ENCODE measurements around the gene NCEH1. TPM values are rescaled to one million over a fixed set of nuclear protein-coding genes. Genes with fewer than 3 reads are reported as not detected.
A peak's percentile ranks its signal among the peaks of the same experiment; 100 is the strongest.
"Not testable (repeated sequence)": the region's sequence is repeated elsewhere in the genome, so short reads cannot be mapped to it uniquely, and the experiment has no call there.

Gene NCEH1
- total RNA-seq, 1 donor from 2014 or later = 7.7 TPM

- H3K9me3 Mint-ChIP-seq; H3K4me1 Mint-ChIP-seq; DNase-seq; H3K27ac Mint-ChIP-seq; H3K4me3 Mint-ChIP-seq; intact Hi-C loops (cut with micrococcal nuclease); H3K36me3 Mint-ChIP-seq (ENCODE audit: low read depth): not testable (repeated sequence)
- peaks cover 21% of the 10 kb centered on the region for H3K27me3 Mint-ChIP-seq
These were observed 11.7 kb upstream of the NCEH1 start for GRCh38 chr3:172722536-172723040.

- intact Hi-C loops (cut with micrococcal nuclease) = no loop called here
- no peaks in the 10 kb centered on the region for H3K36me3 Mint-ChIP-seq (ENCODE audit: low read depth)
- no peak for DNase-seq
- H3K4me3 Mint-ChIP-seq = no peak overlapping the region
- H3K9me3 Mint-ChIP-seq = no peaks in the 10 kb centered on the region
- H3K27me3 Mint-ChIP-seq = peaks cover 20% of the 10 kb centered on the region
- no peak overlapping the region for H3K27ac Mint-ChIP-seq
- no peaks in the 10 kb centered on the region for H3K4me1 Mint-ChIP-seq
These were observed 6.7 kb upstream of the NCEH1 start for GRCh38 chr3:172717493-172718088.

GRCh38 chr3:172716476-172716875, 5.6 kb upstream of the NCEH1 start:
- peaks cover 19% of the 10 kb centered on the region for H3K27me3 Mint-ChIP-seq
- no peaks in the 10 kb centered on the region for H3K9me3 Mint-ChIP-seq
- DNase-seq = no peak
- intact Hi-C loops (cut with micrococcal nuclease) = no loop called here
- no peaks in the 10 kb centered on the region for H3K36me3 Mint-ChIP-seq (ENCODE audit: low read depth)
- H3K4me1 Mint-ChIP-seq = no peaks in the 10 kb centered on the region
- no peak overlapping the region for H3K27ac Mint-ChIP-seq
- H3K4me3 Mint-ChIP-seq = no peak overlapping the region

GRCh38 chr3:172713316-172713715, 2.4 kb upstream of the NCEH1 start:
- no peaks in the 10 kb centered on the region for H3K36me3 Mint-ChIP-seq (ENCODE audit: low read depth)
- intact Hi-C loops (cut with micrococcal nuclease) = no loop called here
- no peak for DNase-seq
- H3K4me3 Mint-ChIP-seq = no peak overlapping the region
- peaks cover 14% of the 10 kb centered on the region for H3K27me3 Mint-ChIP-seq
- H3K27ac Mint-ChIP-seq = no peak overlapping the region
- peaks cover 19% of the 10 kb centered on the region for H3K4me1 Mint-ChIP-seq
- no peaks in the 10 kb centered on the region for H3K9me3 Mint-ChIP-seq

GRCh38 chr3:172711454-172711795, 558 bp upstream of the NCEH1 start:
- Mint-ChIP-seq H3K4me3 (peak overlapping the region; percentile 94), H3K9me3 (no peaks in the 10 kb centered on the region)
- intact Hi-C loops (cut with micrococcal nuclease) = loop anchor here (1.0 kb wide), 2 partner anchors 38 to 39 kb away; partner anchors contain the start of gene ECT2

GRCh38 chr3:172709774-172710663, 848 bp downstream of the NCEH1 start:
- peak; percentile 68 for DNase-seq
- Mint-ChIP-seq H3K9me3 (no peaks in the 10 kb centered on the region), H3K4me3 (peak overlapping the region; percentile 94), H3K4me1 (peaks cover 19% of the 10 kb centered on the region), H3K27me3 (peaks cover 14% of the 10 kb centered on the region), H3K27ac (peak overlapping the region; percentile 61), H3K36me3 (ENCODE audit: low read depth) (no peaks in the 10 kb centered on the region)
- intact Hi-C loops (cut with micrococcal nuclease) = no loop called here

More at GRCh38 chr3:172711454-172711795, 558 bp upstream of the NCEH1 start:
- Mint-ChIP-seq H3K36me3 (ENCODE audit: low read depth) (no peaks in the 10 kb centered on the region), H3K27me3 (peaks cover 14% of the 10 kb centered on the region), H3K27ac (no peak overlapping the region), H3K4me1 (peaks cover 19% of the 10 kb centered on the region)
- no peak for DNase-seq

- H3K4me3 Mint-ChIP-seq = peak overlapping the region; percentile 94
- intact Hi-C loops (cut with micrococcal nuclease) = no loop called here
- H3K27ac Mint-ChIP-seq = no peak overlapping the region
- DNase-seq = no peak
- no peaks in the 10 kb centered on the region for H3K36me3 Mint-ChIP-seq (ENCODE audit: low read depth)
- peaks cover 19% of the 10 kb centered on the region for H3K4me1 Mint-ChIP-seq
- peaks cover 14% of the 10 kb centered on the region for H3K27me3 Mint-ChIP-seq
- no peaks in the 10 kb centered on the region for H3K9me3 Mint-ChIP-seq
These were observed 1.7 kb downstream of the NCEH1 start for GRCh38 chr3:172708921-172709773.

GRCh38 chr3:172707967-172708366, 2.9 kb downstream of the NCEH1 start:
- H3K4me3 Mint-ChIP-seq = no peak overlapping the region
- H3K9me3 Mint-ChIP-seq = no peaks in the 10 kb centered on the region
- no peak overlapping the region for H3K27ac Mint-ChIP-seq
- DNase-seq = no peak
- peaks cover 23% of the 10 kb centered on the region for H3K4me1 Mint-ChIP-seq
- intact Hi-C loops (cut with micrococcal nuclease) = no loop called here
- H3K27me3 Mint-ChIP-seq = peaks cover 9% of the 10 kb centered on the region
- H3K36me3 Mint-ChIP-seq (ENCODE audit: low read depth) = no peaks in the 10 kb centered on the region

- no peaks in the 10 kb centered on the region for H3K9me3 Mint-ChIP-seq
- no peaks in the 10 kb centered on the region for H3K36me3 Mint-ChIP-seq (ENCODE audit: low read depth)
- H3K27ac Mint-ChIP-seq = no peak overlapping the region
- peaks cover 23% of the 10 kb centered on the region for H3K4me1 Mint-ChIP-seq
- intact Hi-C loops (cut with micrococcal nuclease) = no loop called here
- H3K4me3 Mint-ChIP-seq = no peak overlapping the region
- no peak for DNase-seq
- peaks cover 8% of the 10 kb centered on the region for H3K27me3 Mint-ChIP-seq
These were observed 3.8 kb downstream of the NCEH1 start for GRCh38 chr3:172707030-172707429.

- H3K36me3 Mint-ChIP-seq (ENCODE audit: low read depth) = no peaks in the 10 kb centered on the region
- no peak for DNase-seq
- H3K27me3 Mint-ChIP-seq = peaks cover 4% of the 10 kb centered on the region
- no peak overlapping the region for H3K27ac Mint-ChIP-seq
- H3K4me1 Mint-ChIP-seq = peaks cover 21% of the 10 kb centered on the region
- intact Hi-C loops (cut with micrococcal nuclease) = no loop called here
- no peaks in the 10 kb centered on the region for H3K9me3 Mint-ChIP-seq
- no peak overlapping the region for H3K4me3 Mint-ChIP-seq
These were observed 5.7 kb downstream of the NCEH1 start for GRCh38 chr3:172705170-172705569.

- H3K9me3 Mint-ChIP-seq = no peaks in the 10 kb centered on the region
- no peak overlapping the region for H3K27ac Mint-ChIP-seq
- peaks cover 9% of the 10 kb centered on the region for H3K4me1 Mint-ChIP-seq
- H3K4me3 Mint-ChIP-seq = no peak overlapping the region
- intact Hi-C loops (cut with micrococcal nuclease) = no loop called here
- no peak for DNase-seq
- H3K36me3 Mint-ChIP-seq (ENCODE audit: low read depth) = no peaks in the 10 kb centered on the region
- H3K27me3 Mint-ChIP-seq = no peaks in the 10 kb centered on the region
These were observed 6.9 kb downstream of the NCEH1 start for GRCh38 chr3:172704001-172704400.

- DNase-seq; H3K27ac Mint-ChIP-seq; H3K36me3 Mint-ChIP-seq (ENCODE audit: low read depth); H3K9me3 Mint-ChIP-seq; H3K27me3 Mint-ChIP-seq; intact Hi-C loops (cut with micrococcal nuclease); H3K4me1 Mint-ChIP-seq; H3K4me3 Mint-ChIP-seq: not testable (repeated sequence)
These were observed 8.1 kb downstream of the NCEH1 start for GRCh38 chr3:172702731-172703130.

- Mint-ChIP-seq H3K4me1 (peaks cover 7% of the 10 kb centered on the region), H3K27me3 (no peaks in the 10 kb centered on the region), H3K36me3 (ENCODE audit: low read depth) (no peaks in the 10 kb centered on the region), H3K4me3 (no peak overlapping the region), H3K9me3 (no peaks in the 10 kb centered on the region), H3K27ac (no peak overlapping the region)
- no peak for DNase-seq
- intact Hi-C loops (cut with micrococcal nuclease) = no loop called here
These were observed 8.6 kb downstream of the NCEH1 start for GRCh38 chr3:172702256-172702655.

GRCh38 chr3:172701751-172702150, 9.1 kb downstream of the NCEH1 start:
- DNase-seq = no peak
- H3K27ac Mint-ChIP-seq = no peak overlapping the region
- intact Hi-C loops (cut with micrococcal nuclease) = no loop called here
- H3K9me3 Mint-ChIP-seq = no peaks in the 10 kb centered on the region
- no peaks in the 10 kb centered on the region for H3K36me3 Mint-ChIP-seq (ENCODE audit: low read depth)
- peaks cover 7% of the 10 kb centered on the region for H3K4me1 Mint-ChIP-seq
- no peak overlapping the region for H3K4me3 Mint-ChIP-seq
- no peaks in the 10 kb centered on the region for H3K27me3 Mint-ChIP-seq

Data from activated CD4-positive, alpha-beta T cell treated with anti-CD3 and anti-CD28 coated beads, Interleukin-2, amount 10 ng/mL, durations not matched to agents 24 days and 14 days (primary cell).